ACC112 (cell line): ENCODE measurements around the gene PPP1CB.

Source experiments
- H2AFZ ChIP-seq: fragments of 200-600 bp; sonication (generic); one replicate; pipeline ENCODE4 v1.6.0; 2017; ENCODE audit warnings: antibody characterized with exemption, low read length; ENCODE audit not compliant: unreplicated experiment
- H3K27ac ChIP-seq: fragments of 200-600 bp; sonication (generic); 2 replicates; pipeline ENCODE4 v1.5.1; 2014; ENCODE audit warnings: low read depth, mild to moderate bottlenecking, antibody characterized with exemption, low read length, moderate library complexity
- H3K27me3 ChIP-seq: fragments of 200-600 bp; sonication (generic); 2 replicates; pipeline ENCODE4 v1.6.1; 2014; ENCODE audit warnings: mild to moderate bottlenecking, antibody characterized with exemption, low read length, moderate library complexity, mixed read lengths; ENCODE audit not compliant: insufficient read depth
- H3K36me3 ChIP-seq: fragments of 200-600 bp; sonication (generic); 2 replicates; pipeline ENCODE4 v1.6.1; 2016; ENCODE audit warnings: mild to moderate bottlenecking, antibody characterized with exemption, low read length, moderate library complexity, mixed read lengths; ENCODE audit not compliant: insufficient read depth
- H3K4me1 ChIP-seq: fragments of 200-600 bp; sonication (generic); one replicate; pipeline ENCODE4 v1.6.1; 2016; ENCODE audit warnings: low read length, mixed read lengths; ENCODE audit not compliant: insufficient read depth, unreplicated experiment, control insufficient read depth
- H3K4me3 ChIP-seq: fragments of 200-600 bp; sonication (generic); 2 replicates; pipeline ENCODE4 v1.5.1; 2014; ENCODE audit warnings: mild to moderate bottlenecking, low read depth, low read length
- H3K79me2 ChIP-seq: fragments of 200-600 bp; sonication (generic); one replicate; pipeline ENCODE4 v1.6.0; 2016; ENCODE audit warnings: low read length; ENCODE audit not compliant: control insufficient read depth, unreplicated experiment, insufficient read depth

The PPP1CB gene

GRCh38 chr2:28745225-28745624 is 6.4 kb upstream of the PPP1CB start:
- Histone ChIP-seq H3K27me3 (no peaks in the 10 kb centered on the region), H3K4me3 (no peak overlapping the region), H3K36me3 (no peaks in the 10 kb centered on the region), H3K79me2 (no peaks in the 10 kb centered on the region), H3K27ac (no peak overlapping the region), H3K4me1 (peaks cover 12% of the 10 kb centered on the region), H2AFZ (no peak overlapping the region)

- Histone ChIP-seq H3K79me2 (peaks cover 5% of the 10 kb centered on the region), H3K4me1 (peaks cover 19% of the 10 kb centered on the region), H3K36me3 (no peaks in the 10 kb centered on the region), H3K27ac (no peak overlapping the region), H3K4me3 (no peak overlapping the region), H3K27me3 (no peaks in the 10 kb centered on the region), H2AFZ (no peak overlapping the region)
These were observed 5.8 kb upstream of the PPP1CB start for GRCh38 chr2:28745876-28746275.

GRCh38 chr2:28746429-28747111 is 5.1 kb upstream of the PPP1CB start:
- H3K27ac ChIP-seq: no peak overlapping the region

GRCh38 chr2:28747714-28748113 is 3.9 kb upstream of the PPP1CB start:
- Histone ChIP-seq H3K27me3 (no peaks in the 10 kb centered on the region), H2AFZ (peak overlapping the region; percentile 80), H3K4me1 (peaks cover 19% of the 10 kb centered on the region), H3K36me3 (no peaks in the 10 kb centered on the region), H3K79me2 (peaks cover 15% of the 10 kb centered on the region), H3K27ac (no peak overlapping the region), H3K4me3 (0 out of 2 replicates have a peak overlapping the region, but pooled peaks have one; percentile 18)

More at GRCh38 chr2:28746429-28747111, 5.1 kb upstream of the PPP1CB start:
- Histone ChIP-seq H3K27me3 (no peaks in the 10 kb centered on the region), H3K4me3 (no peak overlapping the region), H3K36me3 (no peaks in the 10 kb centered on the region), H2AFZ (no peak overlapping the region), H3K79me2 (peaks cover 6% of the 10 kb centered on the region), H3K4me1 (peaks cover 19% of the 10 kb centered on the region)

- Histone ChIP-seq H2AFZ (peak overlapping the region; percentile 80), H3K4me3 (0 out of 2 replicates have a peak overlapping the region, but pooled peaks have one; percentile 18), H3K4me1 (peaks cover 19% of the 10 kb centered on the region), H3K27ac (no peak overlapping the region), H3K27me3 (no peaks in the 10 kb centered on the region), H3K79me2 (peaks cover 20% of the 10 kb centered on the region), H3K36me3 (no peaks in the 10 kb centered on the region)
These were observed 3.5 kb upstream of the PPP1CB start for GRCh38 chr2:28748176-28748575.

- peaks cover 24% of the 10 kb centered on the region for H3K79me2 ChIP-seq
- H3K27me3 ChIP-seq: no peaks in the 10 kb centered on the region
- H3K4me3 ChIP-seq: no peak overlapping the region
- H2AFZ ChIP-seq: no peak overlapping the region
- no peaks in the 10 kb centered on the region for H3K36me3 ChIP-seq
- peaks cover 19% of the 10 kb centered on the region for H3K4me1 ChIP-seq
- no peak overlapping the region for H3K27ac ChIP-seq
These were observed 2.7 kb upstream of the PPP1CB start for GRCh38 chr2:28748941-28749340.

- H3K79me2 ChIP-seq: peaks cover 29% of the 10 kb centered on the region
- no peak overlapping the region for H3K27ac ChIP-seq
- H3K36me3 ChIP-seq: no peaks in the 10 kb centered on the region
- no peaks in the 10 kb centered on the region for H3K27me3 ChIP-seq
- H3K4me3 ChIP-seq: no peak overlapping the region
- H2AFZ ChIP-seq: no peak overlapping the region
- peaks cover 23% of the 10 kb centered on the region for H3K4me1 ChIP-seq
These were observed 2.1 kb upstream of the PPP1CB start for GRCh38 chr2:28749526-28749925.

GRCh38 chr2:28750316-28751251 is 1.0 kb upstream of the PPP1CB start:
- peaks cover 33% of the 10 kb centered on the region for H3K4me1 ChIP-seq
- peak overlapping the region; percentile 77 for H2AFZ ChIP-seq
- H3K79me2 ChIP-seq: peaks cover 40% of the 10 kb centered on the region
- H3K27ac ChIP-seq: peak overlapping the region; percentile 90
- H3K4me3 ChIP-seq: peak overlapping the region; percentile 99
- no peaks in the 10 kb centered on the region for H3K27me3 ChIP-seq
- no peaks in the 10 kb centered on the region for H3K36me3 ChIP-seq

- H3K4me1 ChIP-seq: peaks cover 48% of the 10 kb centered on the region
- no peaks in the 10 kb centered on the region for H3K36me3 ChIP-seq
- H3K4me3 ChIP-seq: peak overlapping the region; percentile 99
- peak overlapping the region; percentile 68 for H2AFZ ChIP-seq
- peak overlapping the region; percentile 90 for H3K27ac ChIP-seq
- no peaks in the 10 kb centered on the region for H3K27me3 ChIP-seq
- H3K79me2 ChIP-seq: peaks cover 55% of the 10 kb centered on the region
These were observed 463 bp downstream of the PPP1CB start for GRCh38 chr2:28751956-28752630.

GRCh38 chr2:28752631-28753376 is 1.2 kb downstream of the PPP1CB start:
- Histone ChIP-seq H3K36me3 (no peaks in the 10 kb centered on the region), H3K4me3 (peak overlapping the region; percentile 99), H3K4me1 (peaks cover 54% of the 10 kb centered on the region), H3K27ac (peak overlapping the region; percentile 90), H3K27me3 (no peaks in the 10 kb centered on the region), H3K79me2 (peaks cover 62% of the 10 kb centered on the region), H2AFZ (no peak overlapping the region)
